Caco-2 (cell line): ENCODE results near the gene RPS24. TPM values are rescaled to one million over a fixed set of nuclear protein-coding genes. Genes with fewer than 3 reads are reported as not detected.

Experiments used
- BruUV-seq: library from RNA; stranded (reverse); fragments of 400-500 nt; replicated peaks from 2 replicates; lab custom pipeline; 2021; lab: Mats Ljungman, UMichigan
- CTCF ChIA-PET: fragments of 300-600 bp; sonication (Branson Sonifier 250); formaldehyde crosslinking; loops from one replicate; lab custom pipeline; 2022; ENCODE audit warnings: antibody characterized with exemption; lab: Charles Lee
- POLR2A ChIA-PET: fragments of 300-600 bp; sonication (Branson Sonifier 250); formaldehyde crosslinking; loops from one replicate; lab custom pipeline; 2022; ENCODE audit warnings: antibody characterized with exemption; lab: Charles Lee
- DNase-seq, 2 experiments: peaks; one replicate each; pipeline versions ENCODE4 v3.0.0 to v3.0.0-alpha.2; 2020 to 2022
- H3K27me3 ChIP-seq: replicated peaks from 2 replicates; pipeline ENCODE4 v1.6.0; 2011; ENCODE audit warnings: low read length; ENCODE audit not compliant: control insufficient read depth, insufficient read depth
- H3K36me3 ChIP-seq: 2 replicates; pipeline ENCODE4 v1.5.1; 2011; ENCODE audit warnings: low read length; ENCODE audit not compliant: control insufficient read depth, insufficient read depth
- H3K4me1 ChIP-seq: fragments of 250-450 bp; sonication (Bioruptor Pico); 2 replicates; pipeline ENCODE4 v1.5.1; 2020; ENCODE audit warnings: mild to moderate bottlenecking
- H3K4me3 ChIP-seq: 2 replicates; pipeline ENCODE4 v1.5.1; 2011; ENCODE audit warnings: low read depth, mild to moderate bottlenecking, control low read depth, low read length
- H3K9me3 ChIP-seq: fragments of 250-450 bp; sonication (Bioruptor Pico); 2 replicates; pipeline ENCODE4 v1.5.1; 2020; ENCODE audit warnings: mild to moderate bottlenecking, moderate library complexity
- H3K27ac Mint-ChIP-seq: one replicate; pipeline ENCODE4 v1.8.0; 2022; ENCODE audit warnings: mixed read lengths; ENCODE audit not compliant: unreplicated experiment
- H3K27me3 Mint-ChIP-seq: one replicate; pipeline ENCODE4 v1.8.0; 2022; ENCODE audit warnings: mixed read lengths; ENCODE audit not compliant: insufficient read depth, unreplicated experiment
- H3K36me3 Mint-ChIP-seq: one replicate; pipeline ENCODE4 v1.8.0; 2022; ENCODE audit warnings: mild to moderate bottlenecking, mixed read lengths; ENCODE audit not compliant: insufficient read depth, unreplicated experiment
- H3K4me1 Mint-ChIP-seq: one replicate; pipeline ENCODE4 v1.8.0; 2022; ENCODE audit warnings: low read depth, mixed read lengths; ENCODE audit not compliant: unreplicated experiment
- H3K4me3 Mint-ChIP-seq: one replicate; pipeline ENCODE4 v1.8.0; 2022; ENCODE audit warnings: mild to moderate bottlenecking, moderate library complexity, mixed read lengths; ENCODE audit not compliant: unreplicated experiment
- H3K9me3 Mint-ChIP-seq: one replicate; pipeline ENCODE4 v1.8.0; 2022; ENCODE audit warnings: mixed read lengths; ENCODE audit not compliant: unreplicated experiment
- CTCF ChIP-seq, 2 experiments: fragments of 200-600 bp in 1 of 2; IDR thresholded peaks; 1 replicate in 1 of 2; 2 replicates in 1 of 2; pipeline versions ENCODE4 v1.5.1 to v1.8.0; 2011 to 2022; ENCODE audit warnings: antibody characterized with exemption in 1 of 2, control low read depth in 1 of 2, inconsistent platforms in 1 of 2, low read depth in 1 of 2, low read length in 1 of 2, mild to moderate bottlenecking in 1 of 2, moderate library complexity in 1 of 2; ENCODE audit not compliant: insufficient read depth in 1 of 2, severe bottlenecking in 1 of 2, unreplicated experiment in 1 of 2
- intact Hi-C: fragments of 100-400 bp; cut with micrococcal nuclease; formaldehyde crosslinking; loops from one replicate; pipeline ENCODE4 v1.10.0; 2022; ENCODE audit not compliant: unreplicated experiment
- total RNA-seq: library from RNA; stranded (reverse); gene quantifications from 2 replicates; pipeline ENCODE4 v1.2.3, GENCODE V29; 2022

RPS24 gene
- total RNA-seq, 1 experiment from 2014 or later = 2,311 TPM

- Mint-ChIP-seq H3K9me3 (no peaks in the 10 kb centered on the region), H3K4me1 (no peaks in the 10 kb centered on the region), H3K27me3 (peaks cover 7% of the 10 kb centered on the region), H3K4me3 (no peak overlapping the region), H3K27ac (no peak overlapping the region), H3K36me3 (no peaks in the 10 kb centered on the region)
- Histone ChIP-seq H3K36me3 (no peaks in the 10 kb centered on the region), H3K27me3 (peaks cover 3% of the 10 kb centered on the region; the same call in 1 of the 2 replicates), H3K4me1 (no peaks in the 10 kb centered on the region), H3K4me3 (no peak overlapping the region), H3K9me3 (peaks cover 3% of the 10 kb centered on the region)
- no peak for DNase-seq
- TF ChIP-seq CTCF (IDR thresholded peaks at IDR 0.05; ENCODE audit: insufficient read depth in 1 of 2, low read depth in 1 of 2, low read length in 1 of 2, severe bottlenecking in 1 of 2, unreplicated experiment in 1 of 2) = no peak
- ChIA-PET CTCF (interaction anchor here (1.4 kb wide), 1 partner anchor 33 kb away, joined by 3 read pairs; no protein-coding TSS in a partner anchor), POLR2A (no interaction called here)
- intact Hi-C loops = no loop called here
- BruUV-seq = no TSS peak
These were observed 49.0 kb downstream of the RPS24 start for GRCh38 chr10:78082636-78083035.

Other genes starting within 250 kb of the RPS24 start
- gene DLG5, start 107.1 kb upstream of the RPS24 start, total RNA-seq = 65.9 and 69.7 TPM in 2 replicates
- 25.5 and 29.1 TPM in 2 replicates for gene POLR3A, start 4.3 kb upstream of the RPS24 start, total RNA-seq